ENCODE measurements around the gene COL20A1.

DNA sequence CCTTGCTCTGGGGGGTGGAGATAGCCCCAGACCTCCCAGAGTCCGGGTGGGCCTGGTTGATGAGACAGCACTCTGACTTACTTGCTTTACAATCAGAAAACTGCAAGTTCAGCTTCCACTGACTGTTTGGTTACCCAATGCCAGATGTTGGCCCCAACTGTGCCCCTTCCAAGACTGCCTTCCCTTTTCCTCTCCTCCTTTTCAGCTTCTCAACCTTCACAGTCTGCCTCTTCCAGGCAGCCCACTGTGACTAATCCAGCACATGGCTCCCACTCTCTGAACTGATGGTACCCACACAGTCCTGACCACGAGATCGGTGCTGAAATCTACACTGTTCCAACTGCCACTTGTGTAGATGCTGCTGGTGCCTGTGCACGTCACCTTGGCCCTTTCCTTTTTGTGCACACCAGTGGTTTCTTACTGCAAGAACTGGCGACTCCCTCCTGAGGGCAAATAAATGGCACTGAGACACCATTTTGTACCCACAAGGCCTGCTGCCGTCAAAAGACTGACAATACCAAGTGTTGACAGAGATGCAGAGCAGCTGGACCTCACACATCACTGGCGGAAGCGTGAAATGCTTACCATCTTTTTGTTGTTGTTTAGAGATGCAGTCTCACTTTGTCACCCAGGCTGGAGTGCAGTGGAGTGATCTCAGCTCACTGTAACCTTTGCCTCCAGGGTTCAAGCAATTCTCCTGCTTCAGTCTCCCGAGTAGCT is 22.2 kb upstream of the COL20A1 start:
- TF ChIP-seq POLR2A (IDR thresholded peaks at IDR 0.05) (no peak), CTCF (IDR thresholded peaks at IDR 0.05) (no peak)
